HG03066 (cell line): ENCODE results near the gene RGS8.

Source experiments
- ATAC-seq: cut with Tn5 transposase; IDR thresholded peaks from one replicate; pipeline ENCODE4 v1.9.1; 2021; ENCODE audit warnings: low read depth; ENCODE audit not compliant: unreplicated experiment

The RGS8 gene

GRCh38 chr1:182644886-182645285 lies 39.5 kb downstream of the RGS8 start:
- no peak for ATAC-seq

DNA sequence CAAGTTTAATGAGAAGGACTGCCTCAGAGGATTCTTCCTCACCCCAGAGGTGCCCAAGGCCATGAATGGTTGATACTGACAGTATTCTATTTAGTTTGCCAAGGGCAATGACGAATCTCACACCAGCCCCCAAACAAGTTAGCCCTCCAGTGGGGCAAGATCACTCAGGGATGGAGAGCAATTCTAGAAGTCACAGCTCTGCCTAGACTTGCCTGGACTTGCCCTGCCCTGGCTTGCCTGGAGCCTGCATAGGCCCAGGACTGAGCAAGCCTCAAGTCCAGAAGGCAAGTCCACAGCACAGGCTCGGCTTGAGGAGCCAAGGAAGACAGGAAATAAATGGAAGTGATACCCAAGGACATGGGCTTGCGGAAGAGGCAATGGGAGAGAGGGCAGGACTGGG lies 40.7 kb downstream of the RGS8 start:
- no peak for ATAC-seq

- ATAC-seq = no peak
Observed at GRCh38 chr1:182642461-182642860, 41.9 kb downstream of the RGS8 start.

DNA sequence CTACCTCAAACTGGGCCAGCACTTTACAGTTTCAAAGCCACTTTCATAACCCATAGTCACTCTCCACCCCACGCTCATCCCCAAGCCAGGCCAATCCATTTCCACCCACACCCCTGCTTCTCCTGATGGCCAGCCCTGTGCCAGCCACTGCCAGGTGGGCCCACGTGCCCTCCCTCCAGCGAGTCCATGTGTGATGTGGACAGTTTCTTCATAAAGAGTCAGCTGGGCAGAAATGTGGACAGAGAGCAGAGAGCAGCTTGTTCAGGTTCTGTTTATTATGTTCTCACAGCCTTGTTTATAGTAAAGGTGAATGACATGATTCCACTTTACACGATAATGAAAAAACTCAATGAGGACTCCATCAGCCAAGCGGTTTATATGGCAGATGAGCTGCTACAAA lies 42.8 kb downstream of the RGS8 start:
- ATAC-seq = no peak

DNA sequence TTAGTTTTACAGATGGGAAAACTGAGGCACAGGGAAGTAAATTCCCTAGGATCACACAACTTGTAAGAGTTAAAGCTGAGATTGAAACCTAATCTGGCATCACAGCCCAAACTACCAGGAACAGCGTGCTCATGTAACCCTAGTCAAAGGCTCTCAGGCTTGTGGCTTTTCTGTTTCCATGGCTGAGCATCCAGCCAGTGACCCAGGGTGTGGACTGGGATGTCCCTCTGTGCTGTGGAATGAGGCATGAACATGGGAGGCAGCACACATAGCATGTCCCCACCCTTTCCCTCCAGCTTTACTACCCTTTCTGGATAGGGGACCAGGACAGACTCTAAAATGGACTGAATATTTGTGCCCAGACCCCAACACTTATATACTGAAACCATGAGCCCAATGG lies 45.1 kb downstream of the RGS8 start:
- no peak for ATAC-seq

DNA sequence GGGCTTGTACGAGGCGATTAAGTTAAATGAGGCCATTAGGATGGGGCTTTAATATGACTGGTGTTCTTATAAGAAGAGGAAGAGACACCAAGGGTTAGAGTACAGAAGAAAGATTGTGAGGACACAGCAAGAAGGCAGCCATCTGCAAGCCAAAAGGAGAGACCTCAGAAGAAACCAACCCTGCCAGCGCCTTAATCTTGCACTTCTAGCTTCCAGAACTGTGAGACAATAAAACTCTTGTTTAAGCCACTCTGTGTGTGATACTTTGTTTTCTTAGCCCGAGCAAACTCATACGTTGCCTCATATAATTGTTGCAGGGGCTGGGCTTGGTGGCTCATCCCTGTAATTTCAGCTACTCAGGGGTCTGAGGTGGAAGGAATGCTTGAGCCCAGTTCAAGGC lies 46.6 kb downstream of the RGS8 start:
- ATAC-seq = no peak

DNA sequence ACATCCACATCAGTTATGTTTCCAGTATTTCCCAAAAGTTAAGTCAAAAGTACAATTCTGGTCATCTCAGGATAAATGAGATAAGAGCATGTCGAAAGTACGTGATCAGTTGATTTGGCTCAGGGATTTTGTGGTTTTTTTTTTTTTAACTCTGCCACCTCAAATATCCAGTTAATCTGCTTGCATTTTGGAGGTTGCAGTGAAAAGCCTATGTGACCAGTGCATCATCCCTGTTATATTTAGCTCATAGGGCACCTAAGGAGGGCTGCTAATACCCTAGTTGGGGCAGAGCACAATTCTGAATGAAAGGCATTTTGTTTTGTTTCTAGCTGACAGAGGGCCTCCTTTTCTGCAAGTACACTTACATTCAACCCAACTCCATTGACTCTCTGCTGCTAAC lies 48.5 kb downstream of the RGS8 start:
- ATAC-seq = no peak
